Measurements from ENCODE around the gene COL5A1. TPM values are rescaled to one million over a fixed set of nuclear protein-coding genes. Genes with fewer than 3 reads are reported as not detected.

COL5A1 gene
- total RNA-seq, 5 donors from 2014 or later (not counting 1 experiment from before 2014, with no cell fraction given) = 0.18 to 2.3 (median 1.7) TPM

GRCh38 chr9:134621558-134622110 is 20.0 kb upstream of the COL5A1 start:
- no peak overlapping the region for H3K4me3 ChIP-seq (ENCODE audit: control insufficient read depth in 1 of 2, extremely low read depth in 1 of 2, low read length in 1 of 2)
- POLR2A ChIA-PET = no interaction called here
- DNase-seq = no peak

GRCh38 chr9:134622896-134623257 is 18.7 kb upstream of the COL5A1 start:
- ATAC-seq (replicated peaks in 1 of 4) (no peak), DNase-seq (no peak)
- H3K9me3 Mint-ChIP-seq = no peaks in the 10 kb centered on the region
- no peak overlapping the region for H3K27ac ChIP-seq (ENCODE audit: low read length)
- H3K4me3 Mint-ChIP-seq = no peak overlapping the region
- peaks cover 0 to 17% of the 10 kb centered on the region in 2 donors for H3K27me3 Mint-ChIP-seq
- H3K27me3 ChIP-seq (replicated peaks in 1 of 2; ENCODE audit: control insufficient read depth in 2 of 2, extremely low read depth in 1 of 2, insufficient read depth in 2 of 2, low read length in 1 of 2) = peaks cover 0 to 44% of the 10 kb centered on the region in 2 experiments
- H3K4me3 ChIP-seq (ENCODE audit: control insufficient read depth in 1 of 2, extremely low read depth in 1 of 2, low read length in 1 of 2) = no peak overlapping the region
- ChIA-PET CTCF (no interaction called here), POLR2A (no interaction called here)
- H3K36me3 ChIP-seq (ENCODE audit: control insufficient read depth in 2 of 2, extremely low read depth in 1 of 2, insufficient read depth in 1 of 2, low read length in 1 of 2) = no peaks in the 10 kb centered on the region
- no peaks in the 10 kb centered on the region for H3K4me1 Mint-ChIP-seq
- H3K9me3 ChIP-seq = no peaks in the 10 kb centered on the region
- 76% methylated on average over 5 of the region's 6 CpGs for WGBS (ENCODE audit: insufficient coverage)
- H3K27ac Mint-ChIP-seq = no peak overlapping the region
- H3K4me1 ChIP-seq (ENCODE audit: control insufficient read depth in 1 of 2, extremely low read depth in 1 of 2, insufficient read depth in 2 of 2, low read length in 2 of 2) = no peaks in the 10 kb centered on the region
- no peaks in the 10 kb centered on the region for H3K36me3 Mint-ChIP-seq

More at GRCh38 chr9:134621558-134622110, 20.0 kb upstream of the COL5A1 start:
- H3K36me3 Mint-ChIP-seq = no peaks in the 10 kb centered on the region
- peaks cover 0 to 17% of the 10 kb centered on the region in 2 donors for H3K27me3 Mint-ChIP-seq
- Histone ChIP-seq H3K9me3 (no peaks in the 10 kb centered on the region), H3K27me3 (replicated peaks in 1 of 2; ENCODE audit: control insufficient read depth in 2 of 2, extremely low read depth in 1 of 2, insufficient read depth in 2 of 2, low read length in 1 of 2) (peaks cover 0 to 47% of the 10 kb centered on the region in 2 experiments), H3K36me3 (ENCODE audit: control insufficient read depth in 2 of 2, extremely low read depth in 1 of 2, insufficient read depth in 1 of 2, low read length in 1 of 2) (no peaks in the 10 kb centered on the region), H3K4me1 (ENCODE audit: control insufficient read depth in 1 of 2, extremely low read depth in 1 of 2, insufficient read depth in 2 of 2, low read length in 2 of 2) (no peaks in the 10 kb centered on the region), H3K27ac (ENCODE audit: low read length) (no peak overlapping the region)
- no peak overlapping the region for H3K4me3 Mint-ChIP-seq
- WGBS (ENCODE audit: insufficient coverage) = 91% methylated on average over 11 of the region's 12 CpGs
- CTCF ChIA-PET = no interaction called here
- no peak overlapping the region for H3K27ac Mint-ChIP-seq
- H3K9me3 Mint-ChIP-seq = no peaks in the 10 kb centered on the region
- no peaks in the 10 kb centered on the region for H3K4me1 Mint-ChIP-seq
- ATAC-seq (replicated peaks in 1 of 4) = no peak

- Histone ChIP-seq H3K4me3 (ENCODE audit: control insufficient read depth in 1 of 2, extremely low read depth in 1 of 2, low read length in 1 of 2) (no peak overlapping the region), H3K9me3 (no peaks in the 10 kb centered on the region), H3K4me1 (ENCODE audit: control insufficient read depth in 1 of 2, extremely low read depth in 1 of 2, insufficient read depth in 2 of 2, low read length in 2 of 2) (no peaks in the 10 kb centered on the region), H3K27ac (ENCODE audit: low read length) (no peak overlapping the region), H3K36me3 (ENCODE audit: control insufficient read depth in 2 of 2, extremely low read depth in 1 of 2, insufficient read depth in 1 of 2, low read length in 1 of 2) (no peaks in the 10 kb centered on the region), H3K27me3 (replicated peaks in 1 of 2; ENCODE audit: control insufficient read depth in 2 of 2, extremely low read depth in 1 of 2, insufficient read depth in 2 of 2, low read length in 1 of 2) (peaks cover 0 to 41% of the 10 kb centered on the region in 2 experiments)
- no peaks in the 10 kb centered on the region for H3K36me3 Mint-ChIP-seq
- no peaks in the 10 kb centered on the region for H3K9me3 Mint-ChIP-seq
- DNase-seq = no peak
- POLR2A ChIA-PET = no interaction called here
- no peak for ATAC-seq (replicated peaks in 1 of 4)
- no peak overlapping the region for H3K27ac Mint-ChIP-seq
- peaks cover 0 to 14% of the 10 kb centered on the region in 2 donors for H3K27me3 Mint-ChIP-seq
- CTCF ChIA-PET = no interaction called here
- no peak overlapping the region for H3K4me3 Mint-ChIP-seq
- H3K4me1 Mint-ChIP-seq = no peaks in the 10 kb centered on the region
- 79% methylated on average over 26 of the region's 29 CpGs for WGBS (ENCODE audit: insufficient coverage)
These were observed 18.1 kb upstream of the COL5A1 start for GRCh38 chr9:134623258-134624066.

- ATAC-seq (replicated peaks in 1 of 4) = no peak
- Mint-ChIP-seq H3K9me3 (no peaks in the 10 kb centered on the region), H3K27me3 (peaks cover 0 to 14% of the 10 kb centered on the region in 2 donors), H3K36me3 (no peaks in the 10 kb centered on the region), H3K27ac (no peak overlapping the region), H3K4me1 (no peaks in the 10 kb centered on the region), H3K4me3 (no peak overlapping the region)
- Histone ChIP-seq H3K27ac (ENCODE audit: low read length) (no peak overlapping the region), H3K9me3 (no peaks in the 10 kb centered on the region), H3K27me3 (replicated peaks in 1 of 2; ENCODE audit: control insufficient read depth in 2 of 2, extremely low read depth in 1 of 2, insufficient read depth in 2 of 2, low read length in 1 of 2) (peaks cover 0 to 36% of the 10 kb centered on the region in 2 experiments), H3K4me1 (ENCODE audit: control insufficient read depth in 1 of 2, extremely low read depth in 1 of 2, insufficient read depth in 2 of 2, low read length in 2 of 2) (no peaks in the 10 kb centered on the region), H3K36me3 (ENCODE audit: control insufficient read depth in 2 of 2, extremely low read depth in 1 of 2, insufficient read depth in 1 of 2, low read length in 1 of 2) (no peaks in the 10 kb centered on the region), H3K4me3 (ENCODE audit: control insufficient read depth in 1 of 2, extremely low read depth in 1 of 2, low read length in 1 of 2) (no peak overlapping the region)
- ChIA-PET POLR2A (no interaction called here), CTCF (no interaction called here)
- no peak for DNase-seq
- 83% methylated on average over 11 of the region's 14 CpGs for WGBS (ENCODE audit: insufficient coverage)
These were observed 17.4 kb upstream of the COL5A1 start for GRCh38 chr9:134624137-134624591.

GRCh38 chr9:134624621-134625181 is 16.9 kb upstream of the COL5A1 start:
- ATAC-seq (replicated peaks in 1 of 4) (no peak), DNase-seq (no peak)
- Histone ChIP-seq H3K27ac (ENCODE audit: low read length) (no peak overlapping the region), H3K9me3 (no peaks in the 10 kb centered on the region), H3K4me1 (ENCODE audit: control insufficient read depth in 1 of 2, extremely low read depth in 1 of 2, insufficient read depth in 2 of 2, low read length in 2 of 2) (no peaks in the 10 kb centered on the region), H3K27me3 (replicated peaks in 1 of 2; ENCODE audit: control insufficient read depth in 2 of 2, extremely low read depth in 1 of 2, insufficient read depth in 2 of 2, low read length in 1 of 2) (peaks cover 0 to 32% of the 10 kb centered on the region in 2 experiments), H3K4me3 (ENCODE audit: control insufficient read depth in 1 of 2, extremely low read depth in 1 of 2, low read length in 1 of 2) (no peak overlapping the region), H3K36me3 (ENCODE audit: control insufficient read depth in 2 of 2, extremely low read depth in 1 of 2, insufficient read depth in 1 of 2, low read length in 1 of 2) (no peaks in the 10 kb centered on the region)
- Mint-ChIP-seq H3K4me3 (no peak overlapping the region), H3K27ac (no peak overlapping the region), H3K27me3 (peaks cover 0 to 10% of the 10 kb centered on the region in 2 donors), H3K9me3 (no peaks in the 10 kb centered on the region), H3K36me3 (no peaks in the 10 kb centered on the region), H3K4me1 (no peaks in the 10 kb centered on the region)
- 59% methylated on average over 3 of the region's 7 CpGs for WGBS (ENCODE audit: insufficient coverage)
- ChIA-PET CTCF (no interaction called here), POLR2A (no interaction called here)

- H3K4me1 Mint-ChIP-seq = no peaks in the 10 kb centered on the region
- ATAC-seq (replicated peaks in 1 of 4) = no peak
- H3K27me3 Mint-ChIP-seq = peaks cover 0 to 10% of the 10 kb centered on the region in 2 donors
- no peaks in the 10 kb centered on the region for H3K9me3 Mint-ChIP-seq
- H3K9me3 ChIP-seq = no peaks in the 10 kb centered on the region
- no peak overlapping the region for H3K4me3 Mint-ChIP-seq
- H3K36me3 Mint-ChIP-seq = no peaks in the 10 kb centered on the region
- no peak for DNase-seq
- ChIA-PET POLR2A (no interaction called here), CTCF (no interaction called here)
- H3K36me3 ChIP-seq (ENCODE audit: control insufficient read depth in 2 of 2, extremely low read depth in 1 of 2, insufficient read depth in 1 of 2, low read length in 1 of 2) = no peaks in the 10 kb centered on the region
- H3K27ac ChIP-seq (ENCODE audit: low read length) = no peak overlapping the region
- no peak overlapping the region for H3K27ac Mint-ChIP-seq
- WGBS (ENCODE audit: insufficient coverage) = 82% methylated on average over 21 of the region's 22 CpGs
- H3K27me3 ChIP-seq (replicated peaks in 1 of 2; ENCODE audit: control insufficient read depth in 2 of 2, extremely low read depth in 1 of 2, insufficient read depth in 2 of 2, low read length in 1 of 2) = peaks cover 0 to 30% of the 10 kb centered on the region in 2 experiments
- no peaks in the 10 kb centered on the region for H3K4me1 ChIP-seq (ENCODE audit: control insufficient read depth in 1 of 2, extremely low read depth in 1 of 2, insufficient read depth in 2 of 2, low read length in 2 of 2)
- H3K4me3 ChIP-seq (ENCODE audit: control insufficient read depth in 1 of 2, extremely low read depth in 1 of 2, low read length in 1 of 2) = no peak overlapping the region
These were observed 16.1 kb upstream of the COL5A1 start for GRCh38 chr9:134625361-134626068.

Data from T-cell (primary cell).